Neural cell (in vitro differentiated cells): ENCODE data around the gene DUSP19. TPM values are rescaled to one million over a fixed set of nuclear protein-coding genes. Genes with fewer than 3 reads are reported as not detected.
A peak's percentile ranks its signal among the peaks of the same experiment; 100 is the strongest.

ENCODE experiments used
- H2AFZ ChIP-seq: fragments of 200-600, 300-800 bp; sonication (generic), shearing (Covaris generic); 2 replicates; pipeline ENCODE4 v1.6.0; 2014; ENCODE audit warnings: low read depth, mild to moderate bottlenecking, antibody characterized with exemption, low read length, moderate library complexity
- H3F3A ChIP-seq: fragments of 200-600 bp; shearing (Covaris generic); 2 replicates; pipeline ENCODE4 v1.6.1; 2016; ENCODE audit warnings: mild to moderate bottlenecking, moderate library complexity, mixed read lengths, antibody characterized with exemption, low read length; ENCODE audit not compliant: insufficient read depth, poor library complexity, severe bottlenecking
- H3K27ac ChIP-seq: fragments of 200-600, 300-800 bp; sonication (generic), shearing (Covaris generic); 2 replicates; pipeline ENCODE4 v1.5.1; 2014; ENCODE audit warnings: mild to moderate bottlenecking, low read length, moderate library complexity
- H3K27me3 ChIP-seq: fragments of 300-800, 200-600 bp; sonication (generic), shearing (Covaris generic); 2 replicates; pipeline ENCODE4 v1.6.0; 2014; ENCODE audit warnings: mild to moderate bottlenecking, low read depth, low read length, moderate library complexity; ENCODE audit not compliant: insufficient read depth
- H3K36me3 ChIP-seq: fragments of 300-800, 200-600 bp; sonication (generic), shearing (Covaris generic); 2 replicates; pipeline ENCODE4 v1.5.1; 2014; ENCODE audit warnings: mild to moderate bottlenecking, antibody characterized with exemption, low read length, moderate library complexity; ENCODE audit not compliant: insufficient read depth
- H3K4me2 ChIP-seq: fragments of 300-800, 200-600 bp; sonication (generic), shearing (Covaris generic); 2 replicates; pipeline ENCODE4 v1.6.0; 2014; ENCODE audit warnings: mild to moderate bottlenecking, low read length
- H3K4me3 ChIP-seq: fragments of 300-800, 200-600 bp; sonication (generic), shearing (Covaris generic); 2 replicates; pipeline ENCODE4 v1.5.1; 2014; ENCODE audit warnings: mild to moderate bottlenecking, low read length, moderate library complexity
- H3K79me2 ChIP-seq: fragments of 200-600 bp; shearing (Covaris generic); replicated peaks from 2 replicates; pipeline ENCODE4 v1.6.0; 2014; ENCODE audit warnings: mild to moderate bottlenecking, low read length, moderate library complexity; ENCODE audit not compliant: insufficient read depth
- H3K9ac ChIP-seq: fragments of 300-800, 200-600 bp; sonication (generic), shearing (Covaris generic); 2 replicates; pipeline ENCODE4 v1.6.1; 2016; ENCODE audit warnings: mild to moderate bottlenecking, low read length, mixed read lengths
- H3K9me2 ChIP-seq: fragments of 200-600 bp; shearing (Covaris generic); 2 replicates; pipeline ENCODE4 v1.6.1; 2016; ENCODE audit warnings: mild to moderate bottlenecking, low read length, mixed read lengths; ENCODE audit not compliant: insufficient read depth
- H3K9me3 ChIP-seq: fragments of 200-600, 300-800 bp; sonication (generic), shearing (Covaris generic); 2 replicates; pipeline ENCODE4 v1.6.1; 2016; ENCODE audit warnings: mild to moderate bottlenecking, mixed run types, low read length, moderate library complexity, mixed read lengths
- H4K20me1 ChIP-seq: fragments of 200-600 bp; shearing (Covaris generic); 2 replicates; pipeline ENCODE4 v1.6.1; 2016; ENCODE audit warnings: mild to moderate bottlenecking, mixed run types; ENCODE audit not compliant: insufficient read depth
- CTCF ChIP-seq: fragments of 450-650 bp; IDR thresholded peaks from 2 replicates; pipeline ENCODE4 v1.5.1; 2014; ENCODE audit warnings: antibody characterized with exemption, mild to moderate bottlenecking, moderate library complexity; ENCODE audit not compliant: poor library complexity, severe bottlenecking
- EP300 ChIP-seq: fragments of 450-650 bp; conservative IDR thresholded peaks from 2 replicates; pipeline ENCODE4 v1.6.1; 2014; ENCODE audit warnings: antibody characterized with exemption, mild to moderate bottlenecking, moderate library complexity; ENCODE audit not compliant: poor library complexity, severe bottlenecking
- EZH2 ChIP-seq: fragments of 200-600, 300-800 bp; shearing (Covaris generic), sonication (generic); IDR thresholded peaks from 2 replicates; pipeline ENCODE4 v1.6.1; 2014; ENCODE audit warnings: antibody characterized with exemption, low read length, borderline replicate concordance, mild to moderate bottlenecking; ENCODE audit not compliant: insufficient read depth, poor library complexity, severe bottlenecking
- MXI1 ChIP-seq: fragments of 450-650 bp; conservative IDR thresholded peaks from 2 replicates; pipeline ENCODE4 v1.6.1; 2014; ENCODE audit warnings: antibody characterized with exemption, mild to moderate bottlenecking; ENCODE audit not compliant: poor library complexity, severe bottlenecking
- POLR2AphosphoS5 ChIP-seq: IDR thresholded peaks from 2 replicates; pipeline ENCODE4 v1.6.1; 2012
- RAD21 ChIP-seq: fragments of 450-650 bp; conservative IDR thresholded peaks from 2 replicates; pipeline ENCODE4 v1.6.1; 2014; ENCODE audit warnings: antibody characterized with exemption, mild to moderate bottlenecking, moderate library complexity
- SMC3 ChIP-seq: fragments of 450-650 bp; conservative IDR thresholded peaks from 2 replicates; pipeline ENCODE4 v1.6.1; 2014; ENCODE audit warnings: antibody characterized with exemption, mild to moderate bottlenecking, moderate library complexity; ENCODE audit not compliant: poor library complexity
- TAF1 ChIP-seq: IDR thresholded peaks from 2 replicates; pipeline ENCODE4 v1.6.1; 2012; ENCODE audit warnings: low read depth
- polyA plus RNA-seq: library from polyadenylated mRNA; depleted of rRNA; stranded (reverse); fragments of >200 nt; gene quantifications from 2 replicates; pipeline ENCODE4 v1.2.3, GENCODE V29; 2014
- TF ChIP-seq, protein P1 (sequence below): IDR thresholded peaks from 2 replicates; pipeline ENCODE4 v1.6.1; 2012; ENCODE audit warnings: borderline replicate concordance

The DUSP19 gene
- polyA plus RNA-seq, 1 donor from 2014 or later, result 5.6 TPM

DNA sequence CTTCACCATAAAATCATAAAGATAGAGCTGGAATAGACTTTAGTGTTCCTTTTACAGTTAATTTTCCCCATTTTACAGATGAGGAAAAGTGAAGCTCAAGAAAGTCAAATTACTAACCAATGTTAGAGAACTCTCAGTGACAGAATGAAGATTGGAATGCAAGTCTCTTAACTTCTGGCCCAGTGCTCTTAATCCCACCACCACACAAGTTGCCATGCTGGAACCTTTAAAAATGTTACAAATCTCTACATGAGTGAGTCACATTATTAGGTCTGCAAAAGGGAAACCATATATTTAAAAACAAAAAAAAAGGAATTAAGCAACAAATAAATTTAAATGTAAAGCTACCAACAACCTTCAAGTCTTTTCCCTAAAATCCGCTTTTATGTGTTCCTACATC, 43.7 kb upstream of the DUSP19 start:
- peaks cover 73% of the 10 kb centered on the region for H3K79me2 ChIP-seq
- H3K9ac ChIP-seq, result no peak overlapping the region
- no peaks in the 10 kb centered on the region for H3F3A ChIP-seq
- TF ChIP-seq CTCF, result no peak
- TF ChIP-seq, protein P1, sequence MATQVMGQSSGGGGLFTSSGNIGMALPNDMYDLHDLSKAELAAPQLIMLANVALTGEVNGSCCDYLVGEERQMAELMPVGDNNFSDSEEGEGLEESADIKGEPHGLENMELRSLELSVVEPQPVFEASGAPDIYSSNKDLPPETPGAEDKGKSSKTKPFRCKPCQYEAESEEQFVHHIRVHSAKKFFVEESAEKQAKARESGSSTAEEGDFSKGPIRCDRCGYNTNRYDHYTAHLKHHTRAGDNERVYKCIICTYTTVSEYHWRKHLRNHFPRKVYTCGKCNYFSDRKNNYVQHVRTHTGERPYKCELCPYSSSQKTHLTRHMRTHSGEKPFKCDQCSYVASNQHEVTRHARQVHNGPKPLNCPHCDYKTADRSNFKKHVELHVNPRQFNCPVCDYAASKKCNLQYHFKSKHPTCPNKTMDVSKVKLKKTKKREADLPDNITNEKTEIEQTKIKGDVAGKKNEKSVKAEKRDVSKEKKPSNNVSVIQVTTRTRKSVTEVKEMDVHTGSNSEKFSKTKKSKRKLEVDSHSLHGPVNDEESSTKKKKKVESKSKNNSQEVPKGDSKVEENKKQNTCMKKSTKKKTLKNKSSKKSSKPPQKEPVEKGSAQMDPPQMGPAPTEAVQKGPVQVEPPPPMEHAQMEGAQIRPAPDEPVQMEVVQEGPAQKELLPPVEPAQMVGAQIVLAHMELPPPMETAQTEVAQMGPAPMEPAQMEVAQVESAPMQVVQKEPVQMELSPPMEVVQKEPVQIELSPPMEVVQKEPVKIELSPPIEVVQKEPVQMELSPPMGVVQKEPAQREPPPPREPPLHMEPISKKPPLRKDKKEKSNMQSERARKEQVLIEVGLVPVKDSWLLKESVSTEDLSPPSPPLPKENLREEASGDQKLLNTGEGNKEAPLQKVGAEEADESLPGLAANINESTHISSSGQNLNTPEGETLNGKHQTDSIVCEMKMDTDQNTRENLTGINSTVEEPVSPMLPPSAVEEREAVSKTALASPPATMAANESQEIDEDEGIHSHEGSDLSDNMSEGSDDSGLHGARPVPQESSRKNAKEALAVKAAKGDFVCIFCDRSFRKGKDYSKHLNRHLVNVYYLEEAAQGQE, result no peak
- TF ChIP-seq POLR2AphosphoS5, result no peak
- TF ChIP-seq EP300, result no peak
- TF ChIP-seq TAF1, result no peak
- TF ChIP-seq SMC3, result no peak
- TF ChIP-seq EZH2, result no peak
- no peak for TF ChIP-seq RAD21
- no peak for TF ChIP-seq MXI1
- no peak overlapping the region for H3K4me2 ChIP-seq
- no peak overlapping the region for H2AFZ ChIP-seq
- no peaks in the 10 kb centered on the region for H3K27me3 ChIP-seq
- no peak overlapping the region for H3K27ac ChIP-seq
- no peaks in the 10 kb centered on the region for H3K36me3 ChIP-seq
- no peaks in the 10 kb centered on the region for H3K9me2 ChIP-seq
- H3K9me3 ChIP-seq, result no peaks in the 10 kb centered on the region
- H3K4me3 ChIP-seq, result peak overlapping the region; percentile 83
- no peaks in the 10 kb centered on the region for H4K20me1 ChIP-seq

DNA sequence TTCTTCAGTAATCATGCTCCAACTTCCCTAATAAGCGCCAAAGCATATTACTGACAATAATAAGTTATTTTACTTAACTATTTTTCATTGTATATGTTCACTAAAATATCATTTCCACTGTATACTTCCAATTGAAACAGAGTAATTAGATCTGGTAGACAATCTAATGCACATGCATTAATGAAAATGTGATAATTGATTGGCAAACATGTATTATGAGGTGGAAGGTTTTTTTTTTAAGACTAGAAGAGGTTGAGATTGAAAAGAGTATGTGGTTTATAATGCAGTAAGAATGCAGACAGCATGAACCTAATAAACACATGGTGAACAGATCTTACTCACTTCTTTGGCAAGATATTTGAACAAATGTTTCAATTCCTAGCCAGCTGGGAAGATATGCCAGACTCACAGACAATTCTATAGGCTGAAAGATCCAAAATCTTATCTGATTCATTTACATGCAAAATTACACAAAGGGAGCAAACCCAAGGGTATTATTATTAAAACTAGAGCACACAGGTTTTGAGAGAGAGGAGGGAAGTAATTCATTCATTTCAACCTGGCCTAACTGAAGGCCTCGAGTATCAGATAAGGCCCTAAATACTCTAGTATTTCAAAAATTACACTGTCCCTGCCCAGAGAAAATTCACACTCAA, 43.1 kb upstream of the DUSP19 start:
- peak overlapping the region; percentile 69 for H3K4me2 ChIP-seq
- peak overlapping the region; percentile 83 for H3K4me3 ChIP-seq
- peak overlapping the region; percentile 90 for H3K9ac ChIP-seq
- H3K79me2 ChIP-seq, result peaks cover 67% of the 10 kb centered on the region
- no peaks in the 10 kb centered on the region for H3K27me3 ChIP-seq
- no peaks in the 10 kb centered on the region for H4K20me1 ChIP-seq
- TF ChIP-seq POLR2AphosphoS5 (no peak), MXI1 (no peak), EZH2 (no peak), TAF1 (no peak), RAD21 (no peak), EP300 (no peak), CTCF (no peak), SMC3 (no peak)
- TF ChIP-seq, protein P1, result no peak
- no peaks in the 10 kb centered on the region for H3F3A ChIP-seq
- H3K36me3 ChIP-seq, result no peaks in the 10 kb centered on the region
- no peaks in the 10 kb centered on the region for H3K9me2 ChIP-seq
- H2AFZ ChIP-seq, result no peak overlapping the region
- H3K9me3 ChIP-seq, result no peaks in the 10 kb centered on the region
- H3K27ac ChIP-seq, result no peak overlapping the region
